GM23248 (cell line): ENCODE results near the gene PRR36.

Source experiments
- EZH2 ChIP-seq: fragments of 200-600 bp; sonication (generic); IDR thresholded peaks from 2 replicates; pipeline ENCODE4 v1.6.1; 2018; ENCODE audit warnings: antibody characterized with exemption, mild to moderate bottlenecking; ENCODE audit not compliant: insufficient read depth, poor library complexity, severe bottlenecking
- EZH2phosphoT487 ChIP-seq: fragments of 200-600 bp; sonication (generic); IDR thresholded peaks from 2 replicates; pipeline ENCODE4 v1.6.1; 2018; ENCODE audit warnings: antibody characterized with exemption, moderate library complexity, mild to moderate bottlenecking, low read depth; ENCODE audit not compliant: insufficient read depth

DNA sequence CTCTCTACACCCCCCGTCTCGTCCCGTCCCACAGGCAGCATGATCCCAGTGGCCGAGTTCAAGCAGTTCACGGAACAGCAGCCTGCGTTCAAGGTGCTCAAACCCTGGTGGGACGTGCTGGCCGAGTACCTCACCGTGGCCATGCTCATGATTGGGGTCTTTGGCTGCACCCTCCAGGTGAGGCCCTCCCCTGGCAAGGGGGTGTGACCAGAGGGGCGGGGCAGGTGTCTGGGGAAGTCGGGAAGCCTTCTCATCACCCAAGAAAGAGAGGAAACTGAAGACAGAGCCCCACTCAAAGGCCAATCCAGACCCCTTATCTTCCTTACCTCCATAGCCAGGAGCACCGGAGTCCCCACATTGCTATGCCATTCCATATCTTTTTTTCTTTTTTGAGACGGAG is 21.4 kb upstream of the PRR36 start:
- TF ChIP-seq EZH2 (no peak), EZH2phosphoT487 (no peak)
